Measurements from ENCODE around the gene MMP11. TPM values are rescaled to one million over a fixed set of nuclear protein-coding genes. Genes with fewer than 3 reads are reported as not detected.

The MMP11 gene
- polyA plus RNA-seq, 3 donors: not detected

DNA sequence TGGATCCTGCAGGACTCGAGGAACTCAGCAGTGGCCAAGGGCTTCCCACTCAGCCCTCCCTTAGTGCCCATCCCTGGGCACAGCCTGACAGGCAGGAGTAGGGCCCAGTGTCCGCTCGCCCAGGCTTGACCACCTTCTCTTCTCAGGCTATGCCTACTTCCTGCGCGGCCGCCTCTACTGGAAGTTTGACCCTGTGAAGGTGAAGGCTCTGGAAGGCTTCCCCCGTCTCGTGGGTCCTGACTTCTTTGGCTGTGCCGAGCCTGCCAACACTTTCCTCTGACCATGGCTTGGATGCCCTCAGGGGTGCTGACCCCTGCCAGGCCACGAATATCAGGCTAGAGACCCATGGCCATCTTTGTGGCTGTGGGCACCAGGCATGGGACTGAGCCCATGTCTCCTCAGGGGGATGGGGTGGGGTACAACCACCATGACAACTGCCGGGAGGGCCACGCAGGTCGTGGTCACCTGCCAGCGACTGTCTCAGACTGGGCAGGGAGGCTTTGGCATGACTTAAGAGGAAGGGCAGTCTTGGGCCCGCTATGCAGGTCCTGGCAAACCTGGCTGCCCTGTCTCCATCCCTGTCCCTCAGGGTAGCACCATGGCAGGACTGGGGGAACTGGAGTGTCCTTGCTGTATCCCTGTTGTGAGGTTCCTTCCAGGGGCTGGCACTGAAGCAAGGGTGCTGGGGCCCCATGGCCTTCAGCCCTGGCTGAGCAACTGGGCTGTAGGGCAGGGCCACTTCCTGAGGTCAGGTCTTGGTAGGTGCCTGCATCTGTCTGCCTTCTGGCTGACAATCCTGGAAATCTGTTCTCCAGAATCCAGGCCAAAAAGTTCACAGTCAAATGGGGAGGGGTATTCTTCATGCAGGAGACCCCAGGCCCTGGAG is 10.9 kb downstream of the MMP11 start:
- no peaks in the 10 kb centered on the region for H3K36me3 ChIP-seq (replicated peaks in 1 of 2; ENCODE audit: control insufficient read depth in 1 of 2, insufficient read depth in 2 of 2, low read length in 2 of 2)
- 94% methylated on average over 10 of the region's 15 CpGs for WGBS (ENCODE audit: insufficient coverage)
- H3K9ac ChIP-seq (ENCODE audit: insufficient read depth, low read length, poor library complexity, severe bottlenecking): no peak overlapping the region
- H3K9me3 ChIP-seq (replicated peaks in 1 of 2; ENCODE audit: control insufficient read depth in 1 of 2, insufficient read depth in 1 of 2, low read length in 2 of 2): no peaks in the 10 kb centered on the region
- no peak overlapping the region for H2AFZ ChIP-seq (ENCODE audit: insufficient read depth, low read depth, low read length, poor library complexity, severe bottlenecking)
- TF ChIP-seq, protein P1, sequence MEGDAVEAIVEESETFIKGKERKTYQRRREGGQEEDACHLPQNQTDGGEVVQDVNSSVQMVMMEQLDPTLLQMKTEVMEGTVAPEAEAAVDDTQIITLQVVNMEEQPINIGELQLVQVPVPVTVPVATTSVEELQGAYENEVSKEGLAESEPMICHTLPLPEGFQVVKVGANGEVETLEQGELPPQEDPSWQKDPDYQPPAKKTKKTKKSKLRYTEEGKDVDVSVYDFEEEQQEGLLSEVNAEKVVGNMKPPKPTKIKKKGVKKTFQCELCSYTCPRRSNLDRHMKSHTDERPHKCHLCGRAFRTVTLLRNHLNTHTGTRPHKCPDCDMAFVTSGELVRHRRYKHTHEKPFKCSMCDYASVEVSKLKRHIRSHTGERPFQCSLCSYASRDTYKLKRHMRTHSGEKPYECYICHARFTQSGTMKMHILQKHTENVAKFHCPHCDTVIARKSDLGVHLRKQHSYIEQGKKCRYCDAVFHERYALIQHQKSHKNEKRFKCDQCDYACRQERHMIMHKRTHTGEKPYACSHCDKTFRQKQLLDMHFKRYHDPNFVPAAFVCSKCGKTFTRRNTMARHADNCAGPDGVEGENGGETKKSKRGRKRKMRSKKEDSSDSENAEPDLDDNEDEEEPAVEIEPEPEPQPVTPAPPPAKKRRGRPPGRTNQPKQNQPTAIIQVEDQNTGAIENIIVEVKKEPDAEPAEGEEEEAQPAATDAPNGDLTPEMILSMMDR (IDR thresholded peaks at IDR 0.05): no peak
- no peak for DNase-seq
- Mint-ChIP-seq H3K36me3 (no peaks in the 10 kb centered on the region), H3K9me3 (no peaks in the 10 kb centered on the region), H3K27me3 (ENCODE audit: low read depth in 3 of 3) (peaks cover 0 to 6% (median 1%) of the 10 kb centered on the region in 3 donors), H3K27ac (no peak overlapping the region), H3K4me1 (peaks cover 13% of the 10 kb centered on the region), H3K4me3 (no peak overlapping the region)
- H4K20me1 ChIP-seq (ENCODE audit: insufficient read depth, low read length): peaks cover 14% of the 10 kb centered on the region
- intact Hi-C loops (cut with micrococcal nuclease): no loop called here
- no peak overlapping the region for H3K4me2 ChIP-seq (replicated peaks; ENCODE audit: extremely low read depth, low read length, poor library complexity, severe bottlenecking)
- no peak overlapping the region for H3K4me3 ChIP-seq (replicated peaks in 1 of 3; ENCODE audit: low read depth in 2 of 3, low read length in 3 of 3)
- no peak overlapping the region for H3K27ac ChIP-seq (ENCODE audit: low read depth in 1 of 2, low read length in 2 of 2)
- H3K4me1 ChIP-seq (ENCODE audit: control insufficient read depth in 1 of 2, insufficient read depth in 2 of 2, low read length in 2 of 2): peaks cover 14 to 18% of the 10 kb centered on the region in 2 donors
- H3K79me2 ChIP-seq (ENCODE audit: insufficient read depth, low read length): peaks cover 13% of the 10 kb centered on the region
- H3K27me3 ChIP-seq (ENCODE audit: control insufficient read depth in 2 of 2, insufficient read depth in 2 of 2, low read length in 2 of 2): no peaks in the 10 kb centered on the region

DNA sequence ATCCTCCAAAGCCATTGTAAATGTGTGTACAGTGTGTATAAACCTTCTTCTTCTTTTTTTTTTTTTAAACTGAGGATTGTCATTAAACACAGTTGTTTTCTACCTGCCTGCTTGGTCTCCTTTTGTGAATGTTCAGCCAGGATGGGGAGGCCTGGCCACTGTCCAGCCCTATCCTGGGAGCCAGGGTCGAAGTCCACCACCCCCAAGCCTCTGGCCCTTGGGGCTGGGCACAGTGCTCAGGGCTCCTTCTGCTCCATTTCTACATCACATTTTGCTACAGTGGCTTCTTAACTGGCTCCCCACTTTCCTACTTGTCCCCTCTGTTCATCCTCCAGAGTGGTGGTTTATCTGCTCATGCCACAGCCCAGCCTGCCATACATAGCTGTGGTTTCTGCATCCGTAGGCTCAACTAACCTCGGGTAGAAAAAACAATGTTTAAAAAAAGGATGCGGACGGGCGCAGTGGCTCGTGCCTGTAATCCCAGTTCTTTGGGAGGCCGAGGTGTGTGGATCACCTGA is 11.6 kb downstream of the MMP11 start:
- peaks cover 21% of the 10 kb centered on the region for H3K79me2 ChIP-seq (ENCODE audit: insufficient read depth, low read length)
- Mint-ChIP-seq H3K27ac (no peak overlapping the region), H3K36me3 (peaks cover 0 to 2% of the 10 kb centered on the region in 2 donors), H3K27me3 (ENCODE audit: low read depth in 3 of 3) (peaks cover 0 to 6% (median 1%) of the 10 kb centered on the region in 3 donors), H3K4me3 (no peak overlapping the region), H3K4me1 (peaks cover 13% of the 10 kb centered on the region), H3K9me3 (no peaks in the 10 kb centered on the region)
- no peaks in the 10 kb centered on the region for H3K9me3 ChIP-seq (replicated peaks in 1 of 2; ENCODE audit: control insufficient read depth in 1 of 2, insufficient read depth in 1 of 2, low read length in 2 of 2)
- no peak overlapping the region for H3K4me3 ChIP-seq (replicated peaks in 1 of 3; ENCODE audit: low read depth in 2 of 3, low read length in 3 of 3)
- H3K4me1 ChIP-seq (ENCODE audit: control insufficient read depth in 1 of 2, insufficient read depth in 2 of 2, low read length in 2 of 2): peaks cover 14 to 19% of the 10 kb centered on the region in 2 donors
- peaks cover 21% of the 10 kb centered on the region for H4K20me1 ChIP-seq (ENCODE audit: insufficient read depth, low read length)
- H3K4me2 ChIP-seq (replicated peaks; ENCODE audit: extremely low read depth, low read length, poor library complexity, severe bottlenecking): no peak overlapping the region
- 13% methylated on average over 1 of the region's 8 CpGs for WGBS (ENCODE audit: insufficient coverage)
- peaks cover 0 to 2% of the 10 kb centered on the region in 2 donors for H3K36me3 ChIP-seq (replicated peaks in 1 of 2; ENCODE audit: control insufficient read depth in 1 of 2, insufficient read depth in 2 of 2, low read length in 2 of 2)
- intact Hi-C loops (cut with micrococcal nuclease): no loop called here
- peak overlapping the region; percentile 48 for H2AFZ ChIP-seq (ENCODE audit: insufficient read depth, low read depth, low read length, poor library complexity, severe bottlenecking)
- TF ChIP-seq, protein P1 (IDR thresholded peaks at IDR 0.05): no peak
- no peak for DNase-seq
- no peak overlapping the region for H3K27ac ChIP-seq (ENCODE audit: low read depth in 1 of 2, low read length in 2 of 2)
- H3K9ac ChIP-seq (ENCODE audit: insufficient read depth, low read length, poor library complexity, severe bottlenecking): no peak overlapping the region
- no peaks in the 10 kb centered on the region for H3K27me3 ChIP-seq (ENCODE audit: control insufficient read depth in 2 of 2, insufficient read depth in 2 of 2, low read length in 2 of 2)

Data from CD14-positive monocyte (primary cell).